LNCaP clone FGC (cell line): Measurements from ENCODE around the gene SLC25A26.

Source experiments
- DNase-seq: peaks from one replicate; pipeline ENCODE4 v3.0.0-alpha.2; 2011; ENCODE audit warnings: low read depth
- H3K4me3 ChIP-seq: 2 replicates; pipeline ENCODE4 v1.5.1; 2011; ENCODE audit warnings: mild to moderate bottlenecking, low read depth, low read length, control low read depth
- CTCF ChIP-seq: IDR thresholded peaks from 2 replicates; pipeline ENCODE4 v1.5.1; 2012; ENCODE audit warnings: mild to moderate bottlenecking; ENCODE audit not compliant: control insufficient read depth, insufficient read depth; ENCODE audit errors: extremely low read depth

The SLC25A26 gene

DNA sequence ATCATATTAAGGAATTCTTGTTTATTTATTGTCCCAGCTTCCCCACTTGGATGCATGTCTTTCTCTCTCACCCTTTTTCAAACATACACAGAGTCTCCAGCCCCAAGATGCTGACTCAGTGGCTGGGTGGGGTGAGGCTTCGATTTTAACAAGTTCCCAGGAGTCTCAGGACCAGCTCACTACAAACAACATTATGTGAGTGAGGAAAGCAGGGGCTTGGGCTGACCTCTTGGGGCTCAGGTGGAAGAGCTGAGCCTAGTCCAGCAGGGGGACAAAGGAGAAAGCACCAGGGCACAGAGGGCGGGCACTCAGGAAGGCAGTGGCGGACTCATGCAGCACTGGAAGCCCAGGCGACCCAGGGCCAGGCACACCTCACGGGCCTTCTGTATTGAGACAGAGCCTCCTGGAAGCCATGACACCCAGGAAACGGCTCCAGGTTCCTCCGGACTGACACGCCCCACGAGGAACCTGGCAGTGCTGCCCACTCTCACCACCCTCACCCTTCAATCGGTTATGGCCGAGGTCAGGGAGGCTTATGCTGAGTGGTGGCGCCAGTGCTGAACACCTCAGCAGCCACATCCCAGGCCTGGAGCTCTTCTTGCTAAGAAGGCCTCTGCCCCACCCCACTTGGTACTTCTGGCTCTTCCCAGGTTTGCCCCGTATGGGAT lies 182.7 kb downstream of the SLC25A26 start:
- TF ChIP-seq CTCF = no peak
- H3K4me3 ChIP-seq = no peak overlapping the region
- no peak for DNase-seq

DNA sequence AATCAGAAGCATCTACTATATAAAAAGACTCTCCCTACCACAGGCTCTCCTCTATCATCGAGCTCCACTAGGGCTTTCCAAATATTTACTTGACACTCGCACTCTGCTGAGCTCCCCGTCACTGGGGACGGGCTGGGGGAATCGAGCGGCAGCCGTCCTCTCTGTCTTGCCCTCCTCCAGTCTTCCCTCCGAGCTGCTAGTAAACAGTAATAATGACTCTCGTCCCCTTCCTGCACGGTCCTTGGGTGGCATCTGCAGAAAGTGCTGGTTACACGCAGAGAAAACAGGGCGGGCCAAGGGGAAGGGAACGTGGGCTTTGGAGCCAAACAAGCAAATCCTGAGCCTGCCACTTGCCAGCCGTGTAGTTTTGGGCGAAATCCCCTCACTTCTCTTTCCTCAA lies 183.4 kb downstream of the SLC25A26 start:
- no peak for TF ChIP-seq CTCF
- no peak for DNase-seq
- H3K4me3 ChIP-seq = no peak overlapping the region

- H3K4me3 ChIP-seq = no peak overlapping the region
- no peak for TF ChIP-seq CTCF
- no peak for DNase-seq
These were observed 184.3 kb downstream of the SLC25A26 start for GRCh38 chr3:66404903-66405700.

DNA sequence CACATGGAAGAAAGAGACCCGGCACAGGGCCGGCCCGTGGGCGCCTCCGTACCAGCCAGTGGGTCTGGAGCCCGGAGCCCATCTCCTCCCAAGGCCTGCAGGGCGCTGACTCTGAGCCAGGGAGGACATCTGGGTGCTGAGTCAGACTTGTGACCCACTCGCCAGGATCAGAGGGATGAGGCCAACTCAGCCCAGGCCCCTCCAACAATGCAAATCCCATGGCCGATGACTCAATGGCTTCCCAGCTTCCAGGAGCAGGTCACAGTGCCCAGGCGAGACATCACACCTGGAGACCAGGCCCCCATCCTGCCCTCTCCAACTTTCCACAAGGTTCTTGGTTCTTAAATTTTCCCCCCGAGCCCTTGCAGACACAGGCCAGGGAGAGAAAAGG lies 184.9 kb downstream of the SLC25A26 start:
- H3K4me3 ChIP-seq = no peak overlapping the region
- TF ChIP-seq CTCF = no peak
- no peak for DNase-seq

DNA sequence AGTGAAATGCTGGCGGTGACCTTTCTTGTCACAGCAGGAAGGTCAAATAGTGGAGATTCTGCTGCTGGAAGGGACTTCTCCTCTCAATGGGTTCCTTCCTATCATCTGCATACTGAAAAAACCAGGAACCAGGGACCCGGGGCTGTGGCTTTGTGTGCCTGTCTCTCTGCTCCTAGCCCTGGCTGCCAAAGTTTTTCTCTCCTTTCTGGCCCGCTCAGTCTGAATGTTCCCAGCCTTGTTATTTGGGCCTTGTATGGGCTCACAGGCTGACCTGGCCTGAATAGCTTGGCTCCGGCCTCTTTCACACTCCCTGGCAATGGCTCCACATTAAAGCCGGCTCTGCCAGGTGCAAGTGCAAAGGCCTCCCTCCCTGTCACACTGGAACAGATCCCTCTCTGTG lies 185.4 kb downstream of the SLC25A26 start:
- H3K4me3 ChIP-seq = no peak overlapping the region
- TF ChIP-seq CTCF = no peak
- DNase-seq = no peak

DNA sequence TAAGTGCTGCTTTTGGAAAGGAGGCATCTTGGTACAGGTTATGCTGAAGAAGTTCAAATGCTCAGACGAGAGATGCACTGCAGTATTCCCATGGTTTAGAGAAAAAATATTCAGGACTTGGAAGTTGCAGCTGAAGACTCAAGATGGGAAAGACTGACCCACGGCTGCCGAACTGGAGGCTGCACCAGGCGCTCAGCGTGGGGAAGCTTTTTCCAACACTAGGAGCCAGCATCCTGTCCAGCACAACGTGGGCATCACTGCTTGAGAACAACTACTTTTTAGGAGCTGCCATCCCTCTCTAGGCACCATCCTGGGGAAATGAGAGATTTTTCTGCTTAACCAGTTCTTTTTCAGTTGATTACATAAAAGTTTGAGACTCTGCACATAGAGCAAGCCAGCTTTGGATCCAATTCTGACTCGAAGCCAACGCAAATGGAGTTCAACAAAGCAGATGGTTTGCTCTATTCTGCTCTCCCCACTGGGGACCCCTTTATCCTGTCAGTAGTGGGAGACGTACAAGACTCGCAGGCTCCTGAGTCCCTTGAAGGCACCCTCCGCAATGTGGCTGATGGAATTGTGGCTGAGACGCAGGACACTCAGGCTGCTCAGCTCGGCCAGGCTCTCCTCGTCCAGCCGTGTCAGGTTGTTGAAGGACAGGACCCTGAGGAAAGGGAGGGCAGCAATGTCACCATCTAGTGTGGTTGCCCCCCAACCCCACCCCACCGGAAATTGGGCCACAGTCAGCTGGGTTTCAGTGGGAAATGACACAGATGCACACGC lies 186.2 kb downstream of the SLC25A26 start:
- H3K4me3 ChIP-seq = no peak overlapping the region
- TF ChIP-seq CTCF = no peak
- no peak for DNase-seq
